MM.1S (cell line): ENCODE results near the gene PPFIA2.

ENCODE experiments used
- EZH2 ChIP-seq: fragments of 300-600 bp; sonication (generic); optimal IDR thresholded peaks from 2 replicates; pipeline ENCODE3; 2017; ENCODE audit warnings: low read depth, mild to moderate bottlenecking, antibody characterized with exemption, low read length, mixed read lengths
- EZH2phosphoT487 ChIP-seq: fragments of 300-600 bp; sonication (generic); IDR thresholded peaks from 2 replicates; pipeline ENCODE4 v1.6.1; 2018; ENCODE audit warnings: antibody characterized with exemption, low read length
- TF ChIP-seq, protein P1 (sequence below): fragments of 300-600 bp; sonication (generic); IDR thresholded peaks from 2 replicates; pipeline ENCODE4 v1.5.1; 2016; ENCODE audit warnings: antibody characterized with exemption, low read length, mixed read lengths

DNA sequence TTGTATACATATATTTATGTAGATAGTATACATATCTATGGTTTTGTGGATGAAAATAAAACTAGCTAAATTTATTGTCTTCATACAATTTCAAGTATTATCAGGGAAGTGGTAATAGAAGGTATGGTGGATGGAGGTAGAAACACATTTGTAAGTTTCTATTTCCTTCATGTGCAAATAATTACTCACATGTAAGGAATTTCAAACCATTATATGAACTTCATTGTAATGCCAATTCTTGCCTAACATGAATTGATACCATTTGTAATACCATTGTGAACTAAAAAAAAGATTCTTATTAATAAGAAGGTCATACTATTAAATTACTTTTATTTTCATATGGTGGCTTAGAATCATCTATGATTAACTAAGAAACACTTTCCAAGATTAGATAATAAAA is 20.1 kb upstream of the PPFIA2 start:
- TF ChIP-seq, protein P1, sequence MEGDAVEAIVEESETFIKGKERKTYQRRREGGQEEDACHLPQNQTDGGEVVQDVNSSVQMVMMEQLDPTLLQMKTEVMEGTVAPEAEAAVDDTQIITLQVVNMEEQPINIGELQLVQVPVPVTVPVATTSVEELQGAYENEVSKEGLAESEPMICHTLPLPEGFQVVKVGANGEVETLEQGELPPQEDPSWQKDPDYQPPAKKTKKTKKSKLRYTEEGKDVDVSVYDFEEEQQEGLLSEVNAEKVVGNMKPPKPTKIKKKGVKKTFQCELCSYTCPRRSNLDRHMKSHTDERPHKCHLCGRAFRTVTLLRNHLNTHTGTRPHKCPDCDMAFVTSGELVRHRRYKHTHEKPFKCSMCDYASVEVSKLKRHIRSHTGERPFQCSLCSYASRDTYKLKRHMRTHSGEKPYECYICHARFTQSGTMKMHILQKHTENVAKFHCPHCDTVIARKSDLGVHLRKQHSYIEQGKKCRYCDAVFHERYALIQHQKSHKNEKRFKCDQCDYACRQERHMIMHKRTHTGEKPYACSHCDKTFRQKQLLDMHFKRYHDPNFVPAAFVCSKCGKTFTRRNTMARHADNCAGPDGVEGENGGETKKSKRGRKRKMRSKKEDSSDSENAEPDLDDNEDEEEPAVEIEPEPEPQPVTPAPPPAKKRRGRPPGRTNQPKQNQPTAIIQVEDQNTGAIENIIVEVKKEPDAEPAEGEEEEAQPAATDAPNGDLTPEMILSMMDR, result no peak
- TF ChIP-seq EZH2 (no peak), EZH2phosphoT487 (no peak)
